HG03175 (cell line): ENCODE data around the gene AFG3L2.

Experiments used
- ATAC-seq: cut with Tn5 transposase; IDR thresholded peaks from one replicate; pipeline ENCODE4 v1.9.1; 2021; ENCODE audit warnings: mild to moderate bottlenecking, moderate library complexity; ENCODE audit not compliant: unreplicated experiment

AFG3L2 gene

GRCh38 chr18:12306752-12307700, 70.0 kb downstream of the AFG3L2 start:
- ATAC-seq = peak; percentile 12

- no peak for ATAC-seq
These were observed 70.9 kb downstream of the AFG3L2 start for GRCh38 chr18:12305930-12306629.

DNA sequence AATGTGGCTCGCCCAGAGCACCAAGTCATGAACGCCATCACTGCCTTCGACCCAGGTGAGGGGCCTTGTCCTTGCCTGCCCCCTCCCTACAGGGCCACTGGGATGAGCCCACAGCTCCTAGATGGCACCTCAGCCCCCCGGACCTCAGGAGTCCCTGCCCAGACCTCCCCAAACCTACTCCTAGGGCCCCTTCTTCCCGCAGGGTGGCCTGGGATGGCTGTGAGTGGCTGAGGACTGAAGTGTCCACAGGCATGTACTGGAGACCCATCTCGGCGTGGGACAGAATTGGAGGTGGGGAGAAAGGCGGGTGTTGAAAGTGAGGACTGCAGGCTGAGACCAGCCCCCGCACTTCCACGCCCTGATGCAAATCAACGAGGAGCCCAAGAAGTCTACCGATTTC, 71.8 kb downstream of the AFG3L2 start:
- no peak for ATAC-seq

GRCh38 chr18:12304351-12305210, 72.4 kb downstream of the AFG3L2 start:
- ATAC-seq = no peak

DNA sequence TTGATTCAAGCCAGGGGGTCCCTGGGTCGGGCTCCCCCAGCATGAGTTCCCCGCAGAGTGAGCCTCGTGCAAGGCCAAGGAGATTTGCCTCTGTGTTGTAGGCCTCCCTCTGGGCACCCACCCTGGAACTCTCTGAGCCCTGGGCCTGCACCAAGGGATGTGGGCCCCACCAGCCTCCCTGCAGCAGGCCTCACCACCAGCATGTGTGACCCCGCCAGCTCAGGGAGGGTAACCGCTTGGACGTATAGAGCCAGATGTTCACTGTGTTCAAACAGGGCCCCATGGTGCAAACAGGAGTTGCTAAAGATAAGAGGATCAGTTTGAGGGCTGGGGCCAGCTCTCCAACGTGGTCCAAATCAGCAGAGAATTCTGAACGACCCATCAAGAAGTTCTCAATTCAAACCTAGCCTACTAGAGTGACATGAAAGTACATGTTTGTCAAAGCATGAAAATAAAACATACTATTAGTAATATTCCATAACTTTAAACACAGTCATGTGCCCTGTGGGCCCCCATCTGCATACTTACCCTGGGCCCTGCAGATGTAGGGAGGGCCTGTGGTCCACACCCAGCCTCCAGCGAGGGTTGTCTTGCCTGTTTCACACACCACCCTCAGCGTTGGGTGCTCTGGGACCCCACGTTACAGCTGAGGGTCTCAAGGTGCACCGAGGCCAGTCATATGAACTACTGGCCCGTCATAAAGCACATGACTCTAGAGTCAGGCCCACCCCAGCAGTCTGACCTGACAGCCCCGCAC, 74.5 kb downstream of the AFG3L2 start:
- no peak for ATAC-seq

DNA sequence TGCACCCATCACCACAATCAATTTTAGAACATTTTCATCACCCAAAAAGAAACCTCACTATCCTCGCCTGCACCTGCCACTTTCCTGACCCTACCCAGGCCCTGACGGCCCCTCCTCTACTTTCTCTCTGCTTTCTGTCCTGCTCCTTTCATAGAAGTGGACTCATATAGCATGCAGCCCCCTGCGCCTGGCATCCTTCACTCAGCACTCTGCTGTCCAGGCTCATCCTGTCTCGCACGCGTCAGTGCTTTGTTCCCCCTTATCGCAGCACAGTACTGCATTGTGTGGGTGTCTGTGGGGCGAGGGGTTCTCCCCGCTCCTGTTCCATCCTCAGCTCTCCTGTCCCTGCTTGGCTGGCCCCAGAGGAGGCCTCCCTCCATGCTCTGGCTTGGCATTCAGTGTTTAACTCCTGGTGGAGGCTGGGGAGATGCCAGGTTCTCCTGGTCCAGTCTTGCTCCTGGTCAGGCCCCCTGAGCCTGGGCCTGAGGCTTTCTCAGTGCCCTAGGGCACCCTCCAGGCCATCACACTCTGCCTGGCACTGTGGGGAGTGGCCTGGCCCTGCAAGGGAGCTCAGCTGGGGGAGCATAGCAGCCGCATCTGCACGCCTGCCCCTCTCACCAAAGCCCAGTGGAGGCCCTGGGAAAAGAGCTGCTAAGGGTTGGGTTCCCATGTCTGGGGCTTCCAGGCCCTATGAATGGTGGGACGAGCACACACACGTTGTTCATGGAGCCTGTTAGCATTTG, 75.6 kb downstream of the AFG3L2 start:
- no peak for ATAC-seq

GRCh38 chr18:12299862-12300261, 77.2 kb downstream of the AFG3L2 start:
- ATAC-seq = no peak

GRCh38 chr18:12296457-12296856, 80.6 kb downstream of the AFG3L2 start:
- no peak for ATAC-seq

- no peak for ATAC-seq
These were observed 81.0 kb downstream of the AFG3L2 start for GRCh38 chr18:12296087-12296403.

- ATAC-seq = no peak
These were observed 81.5 kb downstream of the AFG3L2 start for GRCh38 chr18:12295389-12296086.

- no peak for ATAC-seq
These were observed 83.2 kb downstream of the AFG3L2 start for GRCh38 chr18:12293831-12294230.

GRCh38 chr18:12291690-12292089, 85.3 kb downstream of the AFG3L2 start:
- no peak for ATAC-seq

DNA sequence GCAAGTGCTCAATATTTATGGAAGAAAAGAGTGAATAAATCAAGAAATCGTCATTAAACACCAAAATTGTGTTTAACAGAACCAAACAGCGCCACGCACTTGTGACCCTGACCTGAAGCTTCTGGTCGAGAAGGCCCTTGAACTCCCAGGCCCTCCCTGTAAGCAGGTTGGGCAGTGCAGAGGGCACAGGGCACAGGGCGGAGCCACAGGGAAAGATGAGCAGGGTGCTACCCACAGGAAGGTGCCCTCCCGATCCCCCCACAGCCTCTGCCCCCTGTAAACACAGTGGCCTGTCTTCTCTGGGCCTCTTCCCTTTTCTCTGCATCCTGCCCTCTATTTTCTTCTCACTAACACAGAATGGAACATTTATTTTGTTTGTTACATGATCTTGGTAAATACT, 85.9 kb downstream of the AFG3L2 start:
- ATAC-seq = no peak

DNA sequence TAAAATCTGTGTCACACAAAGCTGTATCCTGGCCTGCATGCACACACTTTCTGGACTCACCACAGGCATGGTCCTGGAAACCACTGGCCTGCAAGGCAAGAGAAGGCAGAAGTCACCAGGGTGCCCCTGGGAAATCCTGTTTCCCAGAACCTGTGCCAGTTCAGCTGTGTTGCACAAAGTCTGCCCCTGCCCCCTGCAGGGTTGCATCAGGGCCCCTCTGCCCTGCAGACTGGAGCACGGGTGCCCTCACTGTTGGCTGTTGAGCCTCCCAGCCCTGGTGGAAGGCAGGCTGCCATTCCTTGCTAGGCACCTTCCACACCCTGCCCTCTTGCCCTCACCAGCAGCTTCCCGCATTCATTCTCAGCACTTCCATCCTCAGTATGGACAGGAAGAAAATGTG, 86.9 kb downstream of the AFG3L2 start:
- no peak for ATAC-seq

DNA sequence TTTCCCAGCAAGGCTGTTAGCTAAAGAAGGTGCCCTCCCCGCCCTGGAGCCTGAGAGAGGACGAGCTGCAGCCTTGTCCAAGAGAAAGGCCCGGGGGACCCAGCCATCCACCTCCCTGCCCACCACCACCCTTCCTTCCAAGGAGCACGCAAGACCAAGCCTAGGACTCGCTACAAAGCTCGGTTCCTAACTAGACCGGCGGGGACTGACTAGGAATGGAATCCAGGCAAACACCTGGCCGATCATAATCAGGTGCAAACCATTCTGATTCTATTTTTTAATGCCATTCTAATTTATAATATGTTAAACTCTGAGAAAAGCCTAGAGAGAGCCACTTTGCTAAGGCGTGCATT, 88.6 kb downstream of the AFG3L2 start:
- no peak for ATAC-seq

DNA sequence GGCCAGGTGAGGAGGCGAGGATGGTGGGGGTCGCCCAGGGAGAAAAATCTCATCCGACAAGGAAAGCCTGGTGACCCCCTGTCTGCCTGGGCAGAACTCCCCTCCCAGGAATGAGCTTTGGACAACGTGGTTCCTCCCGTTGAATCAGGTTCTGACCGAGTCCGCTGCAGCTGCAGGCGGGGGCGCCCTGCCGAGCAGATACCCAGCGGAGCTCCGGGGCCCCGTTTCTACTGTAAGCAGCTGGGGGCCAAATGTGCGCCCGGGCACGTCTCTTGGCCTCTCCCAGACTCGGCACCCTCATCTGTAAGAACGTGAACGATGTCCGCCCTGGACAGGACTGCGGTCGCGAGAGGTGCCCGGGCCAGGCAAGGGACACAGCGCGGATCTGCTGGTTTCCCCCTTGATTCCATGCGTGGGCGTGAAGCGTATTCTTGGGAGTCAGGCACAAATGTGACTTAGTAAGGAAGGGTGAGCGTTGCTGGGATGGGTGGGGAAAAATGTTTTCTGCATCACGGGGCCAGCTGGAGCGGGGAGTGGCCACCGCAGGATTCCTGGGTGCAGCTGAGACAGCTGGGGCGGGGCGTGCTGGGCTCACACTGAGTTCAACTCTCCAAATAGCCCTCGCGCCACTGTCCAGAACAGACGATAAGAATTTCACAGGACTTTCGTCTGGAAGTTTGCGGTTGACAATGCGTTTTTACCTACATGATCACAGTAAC, 89.2 kb downstream of the AFG3L2 start:
- ATAC-seq = no peak

DNA sequence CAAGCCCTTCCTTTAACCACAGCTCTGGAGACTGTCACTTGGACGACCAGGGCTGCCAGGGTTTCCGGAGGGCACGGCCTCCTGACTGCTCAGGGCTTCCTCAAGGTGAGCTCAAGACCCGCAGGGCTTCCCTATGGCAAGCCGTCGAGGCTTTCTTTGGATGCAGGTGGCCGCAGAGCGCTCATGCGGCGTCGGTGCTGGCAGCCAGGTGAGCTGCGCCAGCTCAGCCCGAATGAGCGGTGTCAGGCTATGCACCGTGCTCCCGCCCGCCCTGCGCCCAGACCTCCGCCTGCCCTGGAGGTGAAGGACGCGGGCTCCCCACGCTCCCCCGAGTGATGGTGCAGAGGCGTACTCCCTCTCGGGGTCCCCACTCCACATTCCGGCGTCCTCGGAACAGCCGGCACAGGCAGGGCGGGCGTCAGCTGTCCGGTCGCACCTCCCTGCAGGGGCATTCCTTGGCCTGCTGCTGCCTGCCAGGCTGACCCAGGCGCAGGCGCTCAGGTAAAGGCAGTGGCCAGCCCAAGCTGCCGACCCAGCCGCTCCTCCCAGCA, 89.8 kb downstream of the AFG3L2 start:
- ATAC-seq = no peak

- no peak for ATAC-seq
These were observed 93.4 kb downstream of the AFG3L2 start for GRCh38 chr18:12283666-12284065.
